HG03108 (cell line): ENCODE data around the gene GALNT2.

Source experiments
- ATAC-seq: cut with Tn5 transposase; IDR thresholded peaks from one replicate; pipeline ENCODE4 v1.9.1; 2021; ENCODE audit warnings: moderate library complexity; ENCODE audit not compliant: unreplicated experiment

The GALNT2 gene

DNA sequence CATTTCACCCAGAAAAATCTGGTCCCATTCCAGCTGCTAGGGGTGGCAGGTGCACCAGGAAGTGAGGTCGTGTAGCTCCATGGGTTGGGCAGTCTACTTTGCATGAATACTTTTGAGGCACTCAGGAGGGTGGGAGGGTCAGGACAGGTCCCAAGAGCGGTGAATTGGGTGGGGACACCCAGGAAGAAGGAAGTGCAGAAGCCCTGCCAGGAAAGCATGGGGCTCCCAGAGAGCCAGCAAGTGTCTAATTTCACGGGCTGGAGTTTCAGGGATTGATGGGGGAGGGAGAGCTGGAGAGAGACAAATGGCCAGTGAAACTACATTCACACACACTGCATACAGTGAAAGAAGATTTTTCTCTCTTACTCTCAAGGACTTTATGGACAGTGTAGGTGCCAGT, 137.8 kb downstream of the GALNT2 start:
- no peak for ATAC-seq

- ATAC-seq, result no peak
Observed at GRCh38 chr1:230205719-230206198, 138.7 kb downstream of the GALNT2 start.

- no peak for ATAC-seq
Observed at GRCh38 chr1:230206207-230206606, 139.2 kb downstream of the GALNT2 start.

GRCh38 chr1:230206976-230207375, 139.9 kb downstream of the GALNT2 start:
- ATAC-seq, result no peak

GRCh38 chr1:230207598-230207997, 140.6 kb downstream of the GALNT2 start:
- no peak for ATAC-seq

DNA sequence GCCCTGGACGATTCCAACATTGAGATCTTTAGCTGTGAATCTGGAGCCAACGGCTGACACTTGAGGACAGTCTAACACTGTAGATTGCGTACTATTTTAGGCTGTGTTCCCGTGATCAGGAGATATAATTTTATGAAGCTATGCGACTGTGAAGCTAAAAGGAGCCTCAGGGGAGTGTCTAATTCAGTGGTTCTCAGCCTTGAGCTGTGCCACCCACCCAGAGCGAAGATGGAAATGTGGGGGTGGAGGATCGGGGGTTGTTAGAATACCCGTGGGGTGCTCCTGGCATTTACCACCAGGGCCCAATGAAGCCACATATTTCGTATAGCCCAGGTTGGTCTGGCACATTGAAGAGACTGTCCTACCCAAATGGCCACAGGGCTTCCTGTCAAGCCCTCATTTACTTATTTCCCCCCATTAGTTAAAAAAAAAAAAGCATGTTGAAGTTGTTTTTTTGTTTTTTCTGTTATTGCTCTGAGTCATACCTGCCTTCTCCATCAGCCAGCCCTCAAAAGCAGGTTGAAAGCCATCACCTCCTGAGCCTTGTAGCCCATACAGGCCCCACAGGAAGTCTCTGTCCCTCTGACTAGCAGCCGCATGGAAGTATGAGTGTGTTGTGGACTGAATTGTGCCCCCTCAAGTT, 141.7 kb downstream of the GALNT2 start:
- ATAC-seq, result peak; percentile 55

DNA sequence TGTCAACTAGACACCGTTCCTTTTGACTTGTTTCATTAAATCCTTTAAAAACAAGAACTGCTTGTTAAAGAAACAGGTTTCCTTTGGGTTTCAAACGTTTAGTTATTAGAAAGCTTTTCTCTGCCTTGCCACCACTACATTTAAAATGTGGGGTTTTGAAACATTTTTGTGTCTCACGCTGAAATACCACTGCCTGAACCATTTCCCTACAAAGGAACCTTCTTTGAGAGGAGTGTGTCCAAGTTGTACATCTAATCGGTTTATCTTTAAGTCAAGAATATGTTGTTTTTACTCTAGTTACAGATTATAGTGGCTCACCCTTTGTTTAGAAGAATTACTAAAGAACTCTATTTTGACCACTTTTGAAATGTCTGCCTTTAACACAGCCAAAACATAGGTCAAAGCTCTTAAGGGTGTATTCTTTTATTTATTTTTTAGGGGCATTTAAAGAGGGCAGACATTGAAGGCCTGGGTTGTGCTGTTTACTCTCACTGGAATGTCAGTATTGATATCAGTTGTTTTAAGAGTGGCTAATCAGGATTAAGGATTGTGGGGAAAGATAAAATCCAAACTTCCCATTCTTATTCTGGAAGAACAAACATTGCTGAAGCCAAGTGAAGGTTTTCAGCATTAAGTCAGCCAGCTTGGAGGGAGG, 143.4 kb downstream of the GALNT2 start:
- no peak for ATAC-seq

GRCh38 chr1:230210981-230211336, 143.9 kb downstream of the GALNT2 start:
- no peak for ATAC-seq

DNA sequence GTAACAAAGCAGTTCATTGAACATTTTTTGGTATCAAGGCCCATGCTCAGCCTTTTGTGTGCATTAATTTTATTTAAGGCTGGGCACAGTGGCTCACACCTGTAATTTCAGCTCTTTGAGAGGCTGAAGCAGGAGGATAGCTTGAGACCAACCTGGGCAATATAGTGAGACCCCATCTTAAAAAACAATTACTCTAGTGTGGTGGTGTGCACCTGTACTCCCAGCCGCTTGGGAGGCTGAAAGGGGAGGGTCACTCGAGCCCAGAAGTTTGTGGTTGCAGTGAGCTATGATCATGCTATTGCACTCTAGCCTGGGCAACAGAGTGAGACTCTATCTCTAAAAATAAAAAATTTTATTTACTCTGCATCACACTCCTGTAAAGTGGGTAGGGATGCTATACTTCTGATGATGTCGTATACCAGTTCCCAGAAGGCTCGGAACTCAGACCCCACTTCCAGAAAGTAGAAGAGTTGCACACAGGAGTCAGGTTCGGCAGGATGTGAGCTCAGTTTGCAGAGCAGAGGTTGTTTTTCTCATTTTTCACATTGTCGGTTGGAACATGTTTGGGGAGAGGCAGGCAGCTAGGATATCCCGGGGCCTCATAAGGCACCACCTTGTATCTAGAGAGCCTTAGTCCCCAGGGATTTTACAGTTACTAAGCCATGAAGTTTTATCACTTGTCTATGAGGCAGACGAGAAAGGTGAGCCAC, 144.6 kb downstream of the GALNT2 start:
- ATAC-seq, result no peak

DNA sequence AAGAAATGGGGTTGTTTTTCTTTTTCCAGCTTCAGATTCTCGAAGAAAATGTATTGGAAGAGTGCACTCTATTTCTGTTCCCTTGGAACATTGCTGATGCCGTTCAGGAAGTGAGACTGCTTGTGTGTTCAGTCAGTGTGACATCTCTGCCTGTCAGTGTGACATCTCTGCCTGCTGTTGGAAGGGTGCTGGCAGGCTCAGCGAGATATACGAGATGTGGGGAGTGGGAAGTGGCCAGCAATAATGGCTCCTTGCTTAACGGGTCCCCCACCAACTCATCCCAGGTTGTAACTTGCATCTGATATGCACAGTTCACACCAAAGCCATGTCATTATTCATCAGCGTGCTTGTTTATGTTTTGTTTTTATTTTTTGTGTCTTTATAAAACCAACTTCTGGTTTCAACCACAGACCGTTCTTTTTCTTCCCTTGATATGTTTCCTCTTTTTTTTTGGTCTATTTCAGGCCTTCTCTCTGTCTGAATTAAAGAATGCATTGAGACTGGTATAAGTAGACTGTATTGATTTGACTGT, 145.4 kb downstream of the GALNT2 start:
- ATAC-seq, result peak; percentile 31

DNA sequence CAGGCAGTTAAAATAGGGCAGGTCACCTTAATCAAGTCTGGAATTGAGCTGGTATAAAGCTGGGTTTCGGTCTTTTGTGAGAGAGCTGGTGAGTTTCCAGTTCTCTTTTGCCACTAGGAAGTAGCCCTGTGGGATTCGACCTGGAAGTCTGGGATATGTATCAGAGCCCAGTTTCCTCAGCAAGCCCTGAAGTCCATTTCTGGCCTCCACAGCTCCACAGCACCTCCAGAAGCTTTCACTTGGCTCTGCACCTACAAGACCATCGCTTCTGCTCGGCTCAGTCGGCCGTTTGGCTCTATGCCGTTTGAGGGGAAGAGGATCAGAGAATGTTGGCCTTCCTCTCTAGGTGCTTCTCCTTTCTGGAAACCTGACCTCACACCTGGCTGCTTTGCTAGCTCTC, 148.0 kb downstream of the GALNT2 start:
- no peak for ATAC-seq

DNA sequence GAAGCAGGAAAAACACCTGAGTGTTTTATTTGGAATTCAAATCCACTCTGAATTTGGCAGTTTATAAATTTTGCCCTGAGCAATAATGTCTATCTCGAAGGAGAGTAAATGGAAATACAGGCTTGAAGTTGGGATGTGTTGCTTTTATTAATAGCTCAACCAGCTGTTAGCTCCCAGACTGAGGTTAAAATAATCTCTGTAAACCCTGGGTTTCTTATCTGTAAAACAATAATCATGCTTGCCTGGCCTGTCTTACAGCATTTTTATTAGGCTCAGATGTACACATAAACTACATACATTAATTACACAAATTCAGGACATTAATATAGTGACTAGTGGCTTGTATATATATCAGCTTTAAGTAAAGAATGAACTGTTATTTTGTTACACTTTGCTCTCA, 148.5 kb downstream of the GALNT2 start:
- ATAC-seq, result no peak

GRCh38 chr1:230216896-230217295, 149.9 kb downstream of the GALNT2 start:
- no peak for ATAC-seq

DNA sequence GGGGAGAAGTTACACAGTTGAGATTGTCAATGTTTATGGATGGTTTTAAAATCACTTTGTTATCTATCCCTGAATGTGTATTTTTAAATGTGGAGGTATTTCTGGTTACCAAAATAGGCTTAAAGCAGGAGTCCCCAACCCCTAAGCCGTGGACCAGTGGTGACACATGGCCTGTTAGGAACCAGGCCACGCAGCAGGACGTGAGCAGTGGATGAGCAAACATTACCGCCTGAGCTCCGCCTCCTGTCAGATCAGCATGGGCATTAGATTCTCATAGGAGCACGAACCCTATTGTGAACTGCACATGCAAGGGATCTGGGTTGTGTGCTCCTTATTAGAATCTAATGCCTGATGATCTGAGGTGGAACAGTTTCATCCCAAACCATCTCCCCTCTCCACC, 151.6 kb downstream of the GALNT2 start:
- ATAC-seq, result no peak

GRCh38 chr1:230219174-230220067, 152.4 kb downstream of the GALNT2 start:
- no peak for ATAC-seq

DNA sequence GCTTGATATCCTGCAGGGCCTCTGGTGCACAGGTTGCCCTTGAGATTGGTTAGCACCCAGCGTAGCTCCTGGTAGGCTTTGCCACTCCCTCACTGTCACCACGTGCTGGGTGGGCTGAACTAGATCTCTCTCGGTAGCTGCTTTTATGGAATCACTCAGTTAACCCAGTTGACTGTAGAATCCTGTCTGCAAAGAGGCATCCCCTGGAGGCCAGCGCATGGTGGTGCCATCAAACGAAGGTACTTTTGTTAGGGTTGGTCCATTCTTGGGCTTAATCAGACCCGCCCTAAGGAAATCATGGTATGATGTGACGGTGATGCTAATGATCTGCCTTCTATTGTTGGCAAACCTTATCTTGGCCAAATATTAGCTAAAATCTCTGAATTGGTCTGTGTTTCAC, 153.4 kb downstream of the GALNT2 start:
- no peak for ATAC-seq

DNA sequence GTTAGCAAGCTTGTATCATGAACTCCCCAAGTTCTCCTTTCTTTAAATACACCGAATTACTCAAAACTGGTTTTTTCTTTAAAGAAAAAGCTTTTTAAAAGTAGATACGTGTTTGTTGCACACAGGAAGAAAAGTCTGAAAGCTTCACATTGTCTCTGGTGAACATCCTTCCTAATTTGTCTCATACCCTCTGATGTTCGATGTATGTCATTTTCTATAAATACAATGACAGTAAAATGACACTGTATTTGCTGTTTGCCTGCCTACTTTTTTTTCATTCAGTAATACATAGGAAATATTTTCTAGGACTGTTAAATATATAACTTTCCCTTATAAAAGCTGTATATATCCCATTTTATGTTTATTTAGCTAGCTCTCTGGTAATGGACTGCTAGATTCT, 153.9 kb downstream of the GALNT2 start:
- ATAC-seq, result no peak

- ATAC-seq, result no peak
Observed at GRCh38 chr1:230222678-230223077, 155.6 kb downstream of the GALNT2 start.

DNA sequence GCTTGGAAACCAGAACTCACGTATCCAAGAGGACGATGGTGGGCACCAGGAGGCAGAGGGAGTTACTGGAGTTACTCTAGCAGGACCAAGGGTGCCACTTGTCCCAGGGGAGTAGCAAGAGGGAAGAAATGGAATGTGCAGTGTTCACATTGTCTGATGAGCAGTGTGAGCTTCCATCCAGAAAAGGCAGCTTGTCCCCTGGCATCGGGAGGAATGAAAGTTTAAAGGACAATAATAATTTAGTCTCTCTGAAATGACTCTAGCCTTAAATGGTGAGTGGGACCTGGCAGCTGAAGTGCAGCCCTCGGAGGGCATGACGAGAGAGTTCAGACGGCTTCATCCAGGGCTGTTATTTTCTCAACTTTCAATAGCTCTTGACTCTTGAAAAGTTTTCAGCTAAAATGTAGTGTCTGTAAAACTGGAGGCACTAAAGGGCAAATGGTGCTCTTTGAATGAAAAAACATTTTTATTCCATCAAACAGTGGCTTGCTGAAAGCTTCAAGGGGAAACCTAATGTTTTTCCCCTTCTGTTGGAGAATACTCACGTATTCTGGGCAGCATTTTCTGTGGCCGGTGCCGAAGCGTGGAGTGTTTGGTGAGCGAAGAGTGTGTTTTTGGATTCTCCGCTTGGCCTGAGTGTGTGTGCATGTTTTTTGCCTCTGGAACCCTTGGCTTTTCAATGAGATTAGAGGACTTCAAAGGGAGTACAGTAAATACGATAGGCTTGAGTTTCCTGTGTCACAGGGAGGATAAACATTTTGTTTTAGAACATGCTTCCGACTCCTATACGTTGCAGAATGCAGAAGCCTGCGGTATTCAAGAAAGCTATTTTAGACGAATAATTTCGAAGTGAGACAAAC, 157.3 kb downstream of the GALNT2 start:
- no peak for ATAC-seq
